ENCODE results near the gene CYFIP2.
"Not testable (repeated sequence)": the region's sequence is repeated elsewhere in the genome, so short reads cannot be mapped to it uniquely, and the experiment has no call there.

Gene CYFIP2

GRCh38 chr5:157390551-157391297 lies 124.8 kb downstream of the CYFIP2 start:
- DNase-seq (ENCODE audit: low read depth): peak; percentile 22

DNA sequence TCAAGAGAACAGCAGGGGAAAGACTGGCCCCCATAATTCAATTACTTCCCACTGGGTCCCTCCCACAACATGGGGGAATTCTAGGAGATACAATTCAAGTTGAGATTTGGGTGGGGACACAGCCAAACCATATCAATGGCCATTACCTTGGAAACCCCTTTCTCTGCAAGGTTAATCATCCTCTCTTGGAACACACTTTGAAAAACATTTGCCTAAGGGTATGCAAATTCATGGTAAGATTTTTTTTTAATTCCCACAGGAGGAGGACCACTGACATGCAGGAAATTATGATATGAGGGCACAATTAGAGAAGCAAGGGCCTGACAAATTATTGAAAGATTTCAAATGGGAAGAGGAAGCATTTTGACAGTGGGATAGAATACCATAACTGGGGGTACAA lies 132.4 kb downstream of the CYFIP2 start:
- DNase-seq (ENCODE audit: low read depth): no peak

GRCh38 chr5:157400741-157401495 lies 135.0 kb downstream of the CYFIP2 start:
- no peak for DNase-seq (ENCODE audit: low read depth)

DNA sequence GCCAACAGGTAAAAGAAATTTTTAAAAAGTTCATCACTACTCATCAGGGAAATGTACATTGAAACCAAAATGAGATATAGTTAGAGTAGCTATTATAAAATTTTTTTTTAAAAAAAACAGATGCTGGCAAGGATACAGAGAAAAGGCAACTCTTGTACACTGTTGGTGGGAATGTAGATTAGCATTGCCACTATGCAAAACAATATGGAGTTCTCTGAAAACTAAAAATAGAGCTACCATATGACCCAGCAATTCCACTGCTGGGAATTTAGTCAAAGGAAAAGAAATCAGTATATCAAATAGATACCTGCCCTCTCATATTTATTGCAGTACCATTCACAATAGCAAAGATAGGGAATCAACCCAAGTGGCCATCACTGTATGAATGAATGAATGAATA lies 149.9 kb downstream of the CYFIP2 start:
- DNase-seq (ENCODE audit: low read depth): no peak

GRCh38 chr5:157419521-157419920 lies 153.6 kb downstream of the CYFIP2 start:
- DNase-seq (ENCODE audit: low read depth): not testable (repeated sequence)

GRCh38 chr5:157429920-157430319 lies 164.0 kb downstream of the CYFIP2 start:
- DNase-seq (ENCODE audit: low read depth): not testable (repeated sequence)

- peak; percentile 51 for DNase-seq (ENCODE audit: low read depth)
Measured at GRCh38 chr5:157431544-157432200, 165.7 kb downstream of the CYFIP2 start.

- no peak for DNase-seq (ENCODE audit: low read depth)
Measured at GRCh38 chr5:157434096-157434495, 168.2 kb downstream of the CYFIP2 start.

DNA sequence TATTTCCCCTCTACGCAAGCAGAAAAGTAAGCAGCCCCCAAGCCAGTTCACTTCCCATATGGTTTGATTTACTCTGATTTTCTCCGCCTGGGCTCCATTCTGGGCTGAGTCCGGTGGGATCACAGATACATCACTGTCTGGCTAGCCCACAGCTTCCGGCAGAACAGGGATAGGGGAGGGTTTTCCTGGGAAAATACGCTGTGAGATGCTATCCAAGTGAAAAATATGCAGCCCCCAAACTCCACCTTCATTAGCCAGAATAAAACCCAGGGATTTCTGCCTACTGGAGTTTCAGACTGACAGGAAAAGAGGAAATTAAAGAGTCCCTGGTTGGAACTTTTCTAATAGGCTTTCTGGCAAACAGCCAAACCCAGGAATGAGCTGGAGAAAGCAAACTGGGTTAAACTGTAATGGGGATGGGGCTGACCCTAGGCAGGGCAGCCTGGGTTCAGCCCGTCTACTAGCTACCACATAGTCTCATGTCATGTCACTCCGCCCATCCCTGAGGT lies 177.2 kb downstream of the CYFIP2 start:
- no peak for DNase-seq (ENCODE audit: low read depth)

GRCh38 chr5:157444224-157444623 lies 178.3 kb downstream of the CYFIP2 start:
- DNase-seq (ENCODE audit: low read depth): no peak
